Neural progenitor cell (in vitro differentiated cells): ENCODE results near the gene RMND5A. TPM values are rescaled to one million over a fixed set of nuclear protein-coding genes. Genes with fewer than 3 reads are reported as not detected.

Experiments
- DNase-seq: peaks from one replicate; pipeline ENCODE4 v3.0.0-alpha.2; 2016; ENCODE audit warnings: low spot score
- H2AFZ ChIP-seq: fragments of 200-600 bp; sonication (generic); replicated peaks from 2 replicates; pipeline ENCODE4 v1.6.1; 2016; ENCODE audit warnings: antibody characterized with exemption
- H3F3A ChIP-seq: fragments of 200-600 bp; sonication (generic); 2 replicates; pipeline ENCODE4 v1.6.1; 2016; ENCODE audit warnings: antibody characterized with exemption, low read depth
- H3K27ac ChIP-seq: fragments of 200-600 bp; sonication (generic); 2 replicates; pipeline ENCODE4 v1.5.1; 2016; ENCODE audit warnings: mild to moderate bottlenecking
- H3K27me3 ChIP-seq: fragments of 200-600 bp; sonication (generic); 2 replicates; pipeline ENCODE4 v1.6.1; 2016; ENCODE audit warnings: mild to moderate bottlenecking, moderate library complexity
- H3K36me3 ChIP-seq: fragments of 200-600 bp; sonication (generic); 2 replicates; pipeline ENCODE4 v1.5.1; 2016
- H3K4me1 ChIP-seq: fragments of 200-600 bp; sonication (generic); 2 replicates; pipeline ENCODE4 v1.6.1; 2016; ENCODE audit warnings: mixed run types
- H3K4me2 ChIP-seq: fragments of 200-600 bp; sonication (generic); 2 replicates; pipeline ENCODE4 v1.6.1; 2016
- H3K4me3 ChIP-seq: fragments of 200-600 bp; sonication (generic); 2 replicates; pipeline ENCODE4 v1.5.1; 2016
- H3K79me2 ChIP-seq: fragments of 200-600 bp; sonication (generic); 2 replicates; pipeline ENCODE4 v1.6.1; 2016; ENCODE audit warnings: low read depth
- H3K9ac ChIP-seq: fragments of 200-600 bp; sonication (generic); 2 replicates; pipeline ENCODE4 v1.6.1; 2016
- H3K9me3 ChIP-seq: fragments of 200-600 bp; sonication (generic); 2 replicates; pipeline ENCODE4 v1.5.1; 2016; ENCODE audit warnings: low read depth
- H4K20me1 ChIP-seq: fragments of 200-600 bp; sonication (generic); 2 replicates; pipeline ENCODE4 v1.6.1; 2016; ENCODE audit warnings: low read depth
- H3K27ac Mint-ChIP-seq: 3 replicates; pipeline ENCODE4 v1.8.0; 2021; ENCODE audit warnings: mixed read lengths
- H3K27me3 Mint-ChIP-seq: 2 replicates; pipeline ENCODE4 v1.8.0; 2022; ENCODE audit warnings: low read depth, mild to moderate bottlenecking, inconsistent platforms, moderate library complexity, mixed read lengths; ENCODE audit not compliant: insufficient read depth
- H3K36me3 Mint-ChIP-seq: 3 replicates; pipeline ENCODE4 v1.8.0; 2021; ENCODE audit warnings: mixed read lengths
- H3K4me1 Mint-ChIP-seq: 3 replicates; pipeline ENCODE4 v1.8.0; 2021; ENCODE audit warnings: mixed read lengths
- H3K4me3 Mint-ChIP-seq: 3 replicates; pipeline ENCODE4 v1.8.0; 2021; ENCODE audit warnings: mild to moderate bottlenecking, moderate library complexity, mixed read lengths
- H3K9me3 Mint-ChIP-seq: 3 replicates; pipeline ENCODE4 v1.8.0; 2020; ENCODE audit warnings: mixed read lengths
- EZH2 ChIP-seq: fragments of 200-600 bp; sonication (generic); IDR thresholded peaks from 2 replicates; pipeline ENCODE4 v1.6.1; 2017; ENCODE audit warnings: antibody characterized with exemption, mild to moderate bottlenecking, moderate library complexity
- EZH2phosphoT487 ChIP-seq: fragments of 200-600 bp; sonication (generic); IDR thresholded peaks from 2 replicates; pipeline ENCODE4 v1.6.1; 2017; ENCODE audit warnings: antibody characterized with exemption
- total RNA-seq: library from RNA; depleted of rRNA; stranded (reverse); fragments of >200 nt; gene quantifications from 2 replicates; pipeline ENCODE4 v1.2.3, GENCODE V29; 2015; ENCODE audit warnings: low replicate concordance
- TF ChIP-seq, protein P1 (sequence below): fragments of 200-600 bp; sonication (generic); IDR thresholded peaks from 2 replicates; pipeline ENCODE4 v1.5.1; 2017; ENCODE audit warnings: antibody characterized with exemption, mild to moderate bottlenecking

RMND5A gene
- total RNA-seq, 1 donor from 2014 or later: 107 TPM

GRCh38 chr2:86779971-86780370 is 59.9 kb downstream of the RMND5A start:
- Histone ChIP-seq H3F3A (no peaks in the 10 kb centered on the region), H4K20me1 (peaks cover 17% of the 10 kb centered on the region), H3K27me3 (no peaks in the 10 kb centered on the region), H3K4me2 (no peak overlapping the region), H3K27ac (no peak overlapping the region), H3K4me1 (peaks cover 11% of the 10 kb centered on the region), H3K4me3 (no peak overlapping the region), H2AFZ (no peak overlapping the region), H3K79me2 (no peaks in the 10 kb centered on the region), H3K9me3 (no peaks in the 10 kb centered on the region), H3K36me3 (no peaks in the 10 kb centered on the region), H3K9ac (no peak overlapping the region)
- Mint-ChIP-seq H3K9me3 (no peaks in the 10 kb centered on the region), H3K4me1 (peaks cover 9% of the 10 kb centered on the region), H3K27me3 (peaks cover 4% of the 10 kb centered on the region), H3K36me3 (no peaks in the 10 kb centered on the region), H3K27ac (no peak overlapping the region), H3K4me3 (no peak overlapping the region)
- TF ChIP-seq EZH2phosphoT487: no peak
- no peak for TF ChIP-seq EZH2
- TF ChIP-seq, protein P1, sequence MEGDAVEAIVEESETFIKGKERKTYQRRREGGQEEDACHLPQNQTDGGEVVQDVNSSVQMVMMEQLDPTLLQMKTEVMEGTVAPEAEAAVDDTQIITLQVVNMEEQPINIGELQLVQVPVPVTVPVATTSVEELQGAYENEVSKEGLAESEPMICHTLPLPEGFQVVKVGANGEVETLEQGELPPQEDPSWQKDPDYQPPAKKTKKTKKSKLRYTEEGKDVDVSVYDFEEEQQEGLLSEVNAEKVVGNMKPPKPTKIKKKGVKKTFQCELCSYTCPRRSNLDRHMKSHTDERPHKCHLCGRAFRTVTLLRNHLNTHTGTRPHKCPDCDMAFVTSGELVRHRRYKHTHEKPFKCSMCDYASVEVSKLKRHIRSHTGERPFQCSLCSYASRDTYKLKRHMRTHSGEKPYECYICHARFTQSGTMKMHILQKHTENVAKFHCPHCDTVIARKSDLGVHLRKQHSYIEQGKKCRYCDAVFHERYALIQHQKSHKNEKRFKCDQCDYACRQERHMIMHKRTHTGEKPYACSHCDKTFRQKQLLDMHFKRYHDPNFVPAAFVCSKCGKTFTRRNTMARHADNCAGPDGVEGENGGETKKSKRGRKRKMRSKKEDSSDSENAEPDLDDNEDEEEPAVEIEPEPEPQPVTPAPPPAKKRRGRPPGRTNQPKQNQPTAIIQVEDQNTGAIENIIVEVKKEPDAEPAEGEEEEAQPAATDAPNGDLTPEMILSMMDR: no peak
- DNase-seq: no peak

GRCh38 chr2:86781363-86781762 is 61.3 kb downstream of the RMND5A start:
- Mint-ChIP-seq H3K27ac (no peak overlapping the region), H3K9me3 (no peaks in the 10 kb centered on the region), H3K27me3 (peaks cover 7% of the 10 kb centered on the region), H3K4me1 (peaks cover 5% of the 10 kb centered on the region), H3K36me3 (no peaks in the 10 kb centered on the region), H3K4me3 (no peak overlapping the region)
- Histone ChIP-seq H3K27me3 (peaks cover 12% of the 10 kb centered on the region), H3K36me3 (no peaks in the 10 kb centered on the region), H4K20me1 (peaks cover 5% of the 10 kb centered on the region), H3F3A (no peaks in the 10 kb centered on the region), H3K9ac (no peak overlapping the region), H3K9me3 (no peaks in the 10 kb centered on the region), H3K4me1 (peaks cover 2% of the 10 kb centered on the region), H2AFZ (no peak overlapping the region), H3K4me2 (no peak overlapping the region), H3K27ac (no peak overlapping the region), H3K4me3 (no peak overlapping the region), H3K79me2 (no peaks in the 10 kb centered on the region)
- no peak for TF ChIP-seq EZH2phosphoT487
- TF ChIP-seq EZH2: no peak
- TF ChIP-seq, protein P1: no peak
- no peak for DNase-seq

GRCh38 chr2:86782748-86783147 is 62.7 kb downstream of the RMND5A start:
- H3K4me2 ChIP-seq: no peak overlapping the region
- TF ChIP-seq, protein P1: no peak
- TF ChIP-seq EZH2phosphoT487: no peak
- no peak for TF ChIP-seq EZH2
- no peaks in the 10 kb centered on the region for H3K9me3 ChIP-seq

More at GRCh38 chr2:86782748-86783147, 62.7 kb downstream of the RMND5A start:
- H3K4me3 Mint-ChIP-seq: no peak overlapping the region
- H3K27ac Mint-ChIP-seq: no peak overlapping the region
- H3K27me3 ChIP-seq: peaks cover 23% of the 10 kb centered on the region
- H4K20me1 ChIP-seq: peaks cover 5% of the 10 kb centered on the region
- H3K36me3 Mint-ChIP-seq: no peaks in the 10 kb centered on the region
- no peaks in the 10 kb centered on the region for H3K79me2 ChIP-seq
- H3K9ac ChIP-seq: no peak overlapping the region
- no peak overlapping the region for H3K27ac ChIP-seq
- H2AFZ ChIP-seq: no peak overlapping the region
- peaks cover 2% of the 10 kb centered on the region for H3K9me3 Mint-ChIP-seq
- no peaks in the 10 kb centered on the region for H3F3A ChIP-seq
- H3K4me1 ChIP-seq: no peaks in the 10 kb centered on the region
- no peak overlapping the region for H3K4me3 ChIP-seq
- DNase-seq: no peak
- no peaks in the 10 kb centered on the region for H3K4me1 Mint-ChIP-seq
- peaks cover 15% of the 10 kb centered on the region for H3K27me3 Mint-ChIP-seq
- H3K36me3 ChIP-seq: no peaks in the 10 kb centered on the region
